ENCODE results near the gene HEATR9. TPM values are rescaled to one million over a fixed set of nuclear protein-coding genes. Genes with fewer than 3 reads are reported as not detected.

HEATR9 gene
- total RNA-seq, 1 experiment from 2014 or later: not detected

GRCh38 chr17:35903451-35903850 is 34.8 kb upstream of the HEATR9 start (continued):
- TF ChIP-seq ZNF532 (CRISPR knock-in tag; IDR thresholded peaks at IDR 0.05; ENCODE audit: borderline replicate concordance) (no peak), NFATC4 (CRISPR knock-in tag; IDR thresholded peaks at IDR 0.05) (no peak), STAT6 (CRISPR knock-in tag; conservative IDR thresholded peaks at IDR 0.05; ENCODE audit: low read depth) (no peak), ATF3 (CRISPR knock-in tag; conservative IDR thresholded peaks at IDR 0.05) (no peak), ERG (CRISPR knock-in tag; IDR thresholded peaks at IDR 0.05) (no peak), AR (CRISPR knock-in tag; IDR thresholded peaks at IDR 0.05) (no peak), GABPB1 (CRISPR knock-in tag; IDR thresholded peaks at IDR 0.05) (no peak), ZNF281 (CRISPR knock-in tag; IDR thresholded peaks at IDR 0.05) (no peak), ARID4B (CRISPR knock-in tag; IDR thresholded peaks at IDR 0.05; ENCODE audit: borderline replicate concordance) (no peak), OVOL2 (CRISPR knock-in tag; IDR thresholded peaks at IDR 0.05; ENCODE audit: borderline replicate concordance) (no peak), ZSCAN18 (CRISPR knock-in tag; IDR thresholded peaks at IDR 0.05) (no peak)

All from WTC11 (cell line).